ENCODE data around the gene POLD4. TPM values are rescaled to one million over a fixed set of nuclear protein-coding genes. Genes with fewer than 3 reads are reported as not detected.
"Not testable (repeated sequence)": the region's sequence is repeated elsewhere in the genome, so short reads cannot be mapped to it uniquely, and the experiment has no call there.

POLD4 gene
- total RNA-seq (2014; rRNA removed; shearing (Covaris generic)) (146 and 153 TPM in 2 replicates), total RNA-seq (2022) (160 and 171 TPM in 2 replicates), Bru-seq, nascent RNA (percentile 82 among the genes with signal in this experiment), BruChase-seq, experiment 1, labeled RNA remaining after a 6-hour chase (percentile 81 among the genes with signal in this experiment), BruChase-seq, experiment 2, labeled RNA remaining after a 2-hour chase (percentile 75 among the genes with signal in this experiment)
- long read RNA-seq, transcript POLD4-206 (4 exons, 899 nt), result minor isoform, 7 of 153 reads
- long read RNA-seq, transcript POLD4-208 (4 exons, 904 nt), result minor isoform, 8 of 153 reads
- long read RNA-seq, transcript POLD4-207 (4 exons, 584 nt), result minor isoform, 9 of 153 reads
- long read RNA-seq, transcript POLD4-201 (4 exons, 918 nt), result major isoform, 82 of 153 reads
- long read RNA-seq, partial matches to known transcripts, result 6 of 153 reads
- long read RNA-seq, other reads (novel, unspliced or antisense), result 27 of 153 reads

DNA sequence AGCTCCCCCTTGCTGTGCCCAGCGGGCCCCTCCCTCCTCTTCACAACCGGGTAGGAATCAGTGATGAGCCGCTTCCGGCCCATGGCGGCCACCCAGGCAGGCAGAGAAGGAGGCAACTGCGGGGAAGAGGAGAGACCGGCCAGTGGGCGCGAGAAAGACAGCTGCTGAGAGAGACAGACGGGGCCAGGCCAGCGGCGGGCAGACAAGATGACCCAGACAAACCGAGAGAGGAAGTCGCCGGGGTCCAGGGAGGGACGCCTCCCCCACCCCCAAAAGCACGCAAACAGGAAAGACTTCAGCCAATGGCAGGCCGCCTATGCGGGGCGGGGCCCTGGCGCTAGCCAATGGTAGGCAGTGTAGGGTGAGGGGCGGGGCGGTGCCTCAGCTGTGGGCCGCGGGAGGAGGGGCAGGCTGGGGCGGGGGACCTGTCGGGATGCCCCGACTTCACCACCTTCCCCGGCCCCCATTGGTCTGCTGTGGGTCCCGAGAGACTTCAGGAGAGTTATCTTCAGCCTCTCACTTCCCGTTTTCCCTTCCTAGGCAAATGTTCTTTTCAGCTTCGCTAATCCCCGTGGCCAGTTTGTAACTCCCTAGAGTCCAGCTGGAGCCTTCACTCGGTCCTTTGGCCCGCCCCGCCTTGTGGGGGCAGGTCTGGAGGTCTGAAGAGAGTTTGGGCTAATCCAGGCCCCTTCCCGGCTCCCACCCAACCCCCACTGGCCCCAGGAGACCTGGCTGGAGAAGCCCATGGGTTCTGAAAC lies at the start of gene POLD4:
Gene POLD4, minus strand, starts transcription at position 230 of the 758 bp plus-strand sequence. Its CDS starts 147 bp downstream, at position 83.
- POLR2A ChIA-PET, result interaction anchor here (0.6 to 9.3 kb wide), 13 partner anchors 8 to 460 kb away, joined by 3 to 106 read pairs (median 3); partner anchors contain the start of genes CLCF1, PPP1CA and RAD9A
- Histone ChIP-seq H3K4me1 (ENCODE audit: insufficient read depth, low read length, poor library complexity, severe bottlenecking) (peaks cover 78% of the 10 kb centered on the region), H3K9me2 (ENCODE audit: insufficient read depth, low read length) (no peaks in the 10 kb centered on the region), H2AFZ (ENCODE audit: low read length) (no peak within 1 kb of the TSS), H3K4me2 (ENCODE audit: low read length) (peak within 1 kb of the TSS; percentile 96), H3K36me3 (ENCODE audit: insufficient read depth, low read length) (peaks cover 9% of the 10 kb centered on the region; the same call in 1 of the 2 replicates), H3K4me3 (ENCODE audit: low read depth, low read length, poor library complexity, severe bottlenecking) (peak within 1 kb of the TSS; percentile 77), H3K27ac (ENCODE audit: low read depth, low read length, poor library complexity, severe bottlenecking) (peak within 1 kb of the TSS; percentile 93), H3K9me3 (ENCODE audit: low read length) (no peaks in the 10 kb centered on the region), H4K20me1 (ENCODE audit: insufficient read depth, low read length) (no peaks in the 10 kb centered on the region), H3K79me2 (ENCODE audit: insufficient read depth, low read depth, low read length) (peaks cover 11% of the 10 kb centered on the region; the same call in 1 of the 2 replicates)
- no TSS peak for BruUV-seq (replicated peaks)
- intact Hi-C loops (cut with micrococcal nuclease; ENCODE audit: unreplicated experiment), result loop anchor here (5.0 to 10.0 kb wide), 4 partner anchors 114 to 231 kb away; partner anchors contain the start of genes AIP, CDK2AP2, GSTP1 and PITPNM1
- CTCF ChIA-PET (ENCODE audit: unreplicated experiment), result interaction anchor here (0.6 to 7.3 kb wide), 6 partner anchors 8 to 114 kb away, joined by 3 to 136 read pairs (median 4); partner anchors contain the start of gene PTPRCAP
- peak; percentile 99 for DNase-seq (ENCODE audit: low spot score)
- no peak for TF ChIP-seq EZH2phosphoT487 (IDR thresholded peaks at IDR 0.05; ENCODE audit: borderline replicate concordance, low read depth, low read length)
- TF ChIP-seq, protein P1, sequence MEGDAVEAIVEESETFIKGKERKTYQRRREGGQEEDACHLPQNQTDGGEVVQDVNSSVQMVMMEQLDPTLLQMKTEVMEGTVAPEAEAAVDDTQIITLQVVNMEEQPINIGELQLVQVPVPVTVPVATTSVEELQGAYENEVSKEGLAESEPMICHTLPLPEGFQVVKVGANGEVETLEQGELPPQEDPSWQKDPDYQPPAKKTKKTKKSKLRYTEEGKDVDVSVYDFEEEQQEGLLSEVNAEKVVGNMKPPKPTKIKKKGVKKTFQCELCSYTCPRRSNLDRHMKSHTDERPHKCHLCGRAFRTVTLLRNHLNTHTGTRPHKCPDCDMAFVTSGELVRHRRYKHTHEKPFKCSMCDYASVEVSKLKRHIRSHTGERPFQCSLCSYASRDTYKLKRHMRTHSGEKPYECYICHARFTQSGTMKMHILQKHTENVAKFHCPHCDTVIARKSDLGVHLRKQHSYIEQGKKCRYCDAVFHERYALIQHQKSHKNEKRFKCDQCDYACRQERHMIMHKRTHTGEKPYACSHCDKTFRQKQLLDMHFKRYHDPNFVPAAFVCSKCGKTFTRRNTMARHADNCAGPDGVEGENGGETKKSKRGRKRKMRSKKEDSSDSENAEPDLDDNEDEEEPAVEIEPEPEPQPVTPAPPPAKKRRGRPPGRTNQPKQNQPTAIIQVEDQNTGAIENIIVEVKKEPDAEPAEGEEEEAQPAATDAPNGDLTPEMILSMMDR (conservative IDR thresholded peaks at IDR 0.05; ENCODE audit: low read length), result no peak

DNA sequence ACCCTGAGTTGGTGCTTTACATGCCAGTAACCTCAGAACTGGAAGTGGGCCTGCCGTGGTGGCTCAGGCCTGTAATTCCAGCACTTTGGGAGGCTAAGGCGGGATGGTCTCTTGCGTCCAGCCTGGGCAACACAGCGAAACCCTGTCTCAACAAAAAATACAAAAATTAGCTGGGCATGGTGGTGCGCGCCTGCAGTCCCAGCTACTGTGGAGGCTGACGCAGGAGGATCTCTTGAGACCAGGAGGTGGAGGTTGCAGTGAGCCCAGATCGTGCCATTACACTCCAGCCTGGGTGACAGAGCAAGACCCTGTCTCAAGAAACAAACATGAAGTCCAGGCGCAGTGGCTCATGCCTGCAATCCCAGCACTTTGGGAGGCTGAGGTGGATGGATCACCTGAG lies 49.7 kb upstream of the POLD4 start:
- H3K27ac ChIP-seq (ENCODE audit: low read depth, low read length, poor library complexity, severe bottlenecking), result peak overlapping the region; percentile 97
- H3K4me1 ChIP-seq (ENCODE audit: insufficient read depth, low read length, poor library complexity, severe bottlenecking), result peaks cover 66% of the 10 kb centered on the region
- H3K4me2 ChIP-seq (ENCODE audit: low read length), result peak overlapping the region; percentile 73
- intact Hi-C loops (cut with micrococcal nuclease; ENCODE audit: unreplicated experiment), result loop anchor here (1.0 to 10.0 kb wide), 4 partner anchors 18 to 242 kb away; no protein-coding TSS in a partner anchor
- H3K9me3 ChIP-seq (ENCODE audit: low read length); BruUV-seq (replicated peaks); H2AFZ ChIP-seq (ENCODE audit: low read length); H4K20me1 ChIP-seq (ENCODE audit: insufficient read depth, low read length); H3K9me2 ChIP-seq (ENCODE audit: insufficient read depth, low read length); DNase-seq (ENCODE audit: low spot score); CTCF ChIA-PET (ENCODE audit: unreplicated experiment): not testable (repeated sequence)
- H3K79me2 ChIP-seq (ENCODE audit: insufficient read depth, low read depth, low read length), result peaks cover 49% of the 10 kb centered on the region
- H3K4me3 ChIP-seq (ENCODE audit: low read depth, low read length, poor library complexity, severe bottlenecking), result peak overlapping the region; percentile 79
- H3K36me3 ChIP-seq (ENCODE audit: insufficient read depth, low read length), result peaks cover 53% of the 10 kb centered on the region
- POLR2A ChIA-PET, result interaction anchor here (0.5 to 5.1 kb wide), 11 partner anchors 8 to 197 kb away, joined by 3 to 38 read pairs (median 4); partner anchors contain the start of genes PTPRCAP, RAD9A and RPS6KB2

DNA sequence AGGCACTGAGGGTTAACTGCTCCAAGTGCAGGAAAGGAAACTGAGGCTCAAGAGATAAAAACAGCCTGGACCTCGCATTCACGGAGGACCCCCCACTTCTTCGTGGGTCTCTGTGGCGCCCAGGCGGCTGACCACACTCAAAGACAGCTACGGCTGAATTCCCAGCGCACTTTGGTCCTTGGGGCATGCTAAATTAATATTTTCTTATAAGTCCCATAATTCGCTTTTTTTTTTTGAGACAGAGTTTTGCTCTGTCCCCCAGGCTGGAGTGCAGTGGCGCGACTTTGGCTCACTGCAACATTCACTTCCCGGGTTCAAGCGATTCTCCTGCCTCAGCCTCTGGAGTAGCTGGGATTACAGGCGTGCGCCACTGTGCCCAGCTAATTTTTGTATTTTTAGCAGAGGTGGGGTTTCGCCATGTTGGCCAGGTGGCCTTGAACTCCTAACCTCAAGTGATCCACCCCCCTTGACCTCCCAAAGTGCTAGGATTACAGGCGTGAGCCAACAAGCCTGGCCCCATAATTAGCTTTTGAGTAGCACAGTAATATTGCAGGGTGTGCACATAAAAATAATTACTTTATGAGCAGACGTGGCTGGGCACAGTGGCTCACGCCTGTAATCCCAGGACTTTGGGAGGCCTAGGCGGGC lies 49.0 kb upstream of the POLD4 start:
- CTCF ChIA-PET (ENCODE audit: unreplicated experiment), result interaction anchor here (0.6 to 1.1 kb wide), 4 partner anchors 35 to 1090 kb away, joined by 3 read pairs; partner anchors contain the start of gene PTPRCAP

More for the DNA sequence above, 49.0 kb upstream of the POLD4 start:
- not testable (repeated sequence) for H2AFZ ChIP-seq (ENCODE audit: low read length); H3K9me2 ChIP-seq (ENCODE audit: insufficient read depth, low read length); H3K9me3 ChIP-seq (ENCODE audit: low read length); H4K20me1 ChIP-seq (ENCODE audit: insufficient read depth, low read length); DNase-seq (ENCODE audit: low spot score)
- TSS peak; percentile 87 for BruUV-seq (replicated peaks)
- Histone ChIP-seq H3K4me1 (ENCODE audit: insufficient read depth, low read length, poor library complexity, severe bottlenecking) (peaks cover 59% of the 10 kb centered on the region), H3K4me3 (ENCODE audit: low read depth, low read length, poor library complexity, severe bottlenecking) (peak overlapping the region; percentile 59), H3K4me2 (ENCODE audit: low read length) (peak overlapping the region; percentile 73), H3K27ac (ENCODE audit: low read depth, low read length, poor library complexity, severe bottlenecking) (peak overlapping the region; percentile 97), H3K36me3 (ENCODE audit: insufficient read depth, low read length) (peaks cover 54% of the 10 kb centered on the region), H3K79me2 (ENCODE audit: insufficient read depth, low read depth, low read length) (peaks cover 42% of the 10 kb centered on the region)
- POLR2A ChIA-PET, result interaction anchor here (0.5 to 5.1 kb wide), 18 partner anchors 8 to 654 kb away, joined by 3 to 38 read pairs (median 4); partner anchors contain the start of genes PTPRCAP, RAD9A, RPS6KB2 and TMEM134
- intact Hi-C loops (cut with micrococcal nuclease; ENCODE audit: unreplicated experiment), result loop anchor here (5.0 to 10.0 kb wide), 2 partner anchors 185 to 242 kb away; no protein-coding TSS in a partner anchor
